ENCODE measurements around the gene CALD1.

Gene CALD1

GRCh38 chr7:134891696-134892678 is 112.6 kb downstream of the CALD1 start:
- peak overlapping the region; percentile 53 to 72 for H3K4me3 ChIP-seq (ENCODE audit: low read length in 2 of 2)
- H3K27ac ChIP-seq (ENCODE audit: low read length), result peak overlapping the region; percentile 77
- no peaks in the 10 kb centered on the region for H3K27me3 ChIP-seq (ENCODE audit: control insufficient read depth in 1 of 2, insufficient read depth in 2 of 2, low read length in 2 of 2)
- H3K4me1 ChIP-seq (ENCODE audit: control insufficient read depth, insufficient read depth, low read length), result peaks cover 46% of the 10 kb centered on the region
- peaks cover 0 to 3% of the 10 kb centered on the region in 2 donors for H3K9me3 ChIP-seq (ENCODE audit: control insufficient read depth in 2 of 2, low read length in 2 of 2)
- peak overlapping the region; percentile 38 to 53 for H3K9ac ChIP-seq (ENCODE audit: low read length in 2 of 2)
- H3K36me3 ChIP-seq (ENCODE audit: control insufficient read depth in 2 of 2, insufficient read depth in 2 of 2, low read length in 2 of 2), result peaks cover 11 to 28% of the 10 kb centered on the region in 2 donors

- H3K27ac ChIP-seq (ENCODE audit: low read length), result peak overlapping the region; percentile 77
- no peaks in the 10 kb centered on the region for H3K27me3 ChIP-seq (ENCODE audit: control insufficient read depth in 1 of 2, insufficient read depth in 2 of 2, low read length in 2 of 2)
- H3K36me3 ChIP-seq (ENCODE audit: control insufficient read depth in 2 of 2, insufficient read depth in 2 of 2, low read length in 2 of 2), result peaks cover 11 to 23% of the 10 kb centered on the region in 2 donors
- peak overlapping the region; percentile 13 to 52 for H3K9ac ChIP-seq (ENCODE audit: low read length in 2 of 2)
- H3K4me3 ChIP-seq (ENCODE audit: low read length in 2 of 2), result peak overlapping the region; percentile 37 to 72
- peaks cover 0 to 3% of the 10 kb centered on the region in 2 donors for H3K9me3 ChIP-seq (ENCODE audit: control insufficient read depth in 2 of 2, low read length in 2 of 2)
- peaks cover 37% of the 10 kb centered on the region for H3K4me1 ChIP-seq (ENCODE audit: control insufficient read depth, insufficient read depth, low read length)
Observed at GRCh38 chr7:134892963-134893362, 113.5 kb downstream of the CALD1 start.

GRCh38 chr7:134893920-134894319 is 114.5 kb downstream of the CALD1 start:
- H3K27ac ChIP-seq (ENCODE audit: low read length), result peak overlapping the region; percentile 77
- peaks cover 11 to 17% of the 10 kb centered on the region in 2 donors for H3K36me3 ChIP-seq (ENCODE audit: control insufficient read depth in 2 of 2, insufficient read depth in 2 of 2, low read length in 2 of 2)
- peaks cover 30% of the 10 kb centered on the region for H3K4me1 ChIP-seq (ENCODE audit: control insufficient read depth, insufficient read depth, low read length)
- no peak overlapping the region for H3K9ac ChIP-seq (ENCODE audit: low read length in 2 of 2)
- H3K27me3 ChIP-seq (ENCODE audit: control insufficient read depth in 1 of 2, insufficient read depth in 2 of 2, low read length in 2 of 2), result no peaks in the 10 kb centered on the region
- H3K4me3 ChIP-seq (ENCODE audit: low read length in 2 of 2), result no peak overlapping the region
- H3K9me3 ChIP-seq (ENCODE audit: control insufficient read depth in 2 of 2, low read length in 2 of 2), result peaks cover 0 to 3% of the 10 kb centered on the region in 2 donors

GRCh38 chr7:134894928-134895327 is 115.5 kb downstream of the CALD1 start:
- Histone ChIP-seq H3K27ac (ENCODE audit: low read length) (no peak overlapping the region), H3K36me3 (ENCODE audit: control insufficient read depth in 2 of 2, insufficient read depth in 2 of 2, low read length in 2 of 2) (peaks cover 11 to 15% of the 10 kb centered on the region in 2 donors), H3K4me3 (ENCODE audit: low read length in 2 of 2) (no peak overlapping the region), H3K4me1 (ENCODE audit: control insufficient read depth, insufficient read depth, low read length) (peaks cover 32% of the 10 kb centered on the region), H3K9ac (ENCODE audit: low read length in 2 of 2) (no peak overlapping the region), H3K9me3 (ENCODE audit: control insufficient read depth in 2 of 2, low read length in 2 of 2) (peaks cover 0 to 3% of the 10 kb centered on the region in 2 donors), H3K27me3 (ENCODE audit: control insufficient read depth in 1 of 2, insufficient read depth in 2 of 2, low read length in 2 of 2) (no peaks in the 10 kb centered on the region)

GRCh38 chr7:134896073-134896472 is 116.6 kb downstream of the CALD1 start:
- Histone ChIP-seq H3K4me1 (ENCODE audit: control insufficient read depth, insufficient read depth, low read length) (peaks cover 29% of the 10 kb centered on the region), H3K36me3 (ENCODE audit: control insufficient read depth in 2 of 2, insufficient read depth in 2 of 2, low read length in 2 of 2) (peaks cover 10 to 17% of the 10 kb centered on the region in 2 donors), H3K27me3 (ENCODE audit: control insufficient read depth in 1 of 2, insufficient read depth in 2 of 2, low read length in 2 of 2) (no peaks in the 10 kb centered on the region), H3K9me3 (ENCODE audit: control insufficient read depth in 2 of 2, low read length in 2 of 2) (peaks cover 0 to 3% of the 10 kb centered on the region in 2 donors), H3K9ac (ENCODE audit: low read length in 2 of 2) (no peak overlapping the region), H3K4me3 (ENCODE audit: low read length in 2 of 2) (no peak overlapping the region), H3K27ac (ENCODE audit: low read length) (no peak overlapping the region)

- no peak overlapping the region for H3K9ac ChIP-seq (ENCODE audit: low read length in 2 of 2)
- H3K9me3 ChIP-seq (ENCODE audit: control insufficient read depth in 2 of 2, low read length in 2 of 2), result peaks cover 0 to 3% of the 10 kb centered on the region in 2 donors
- no peak overlapping the region for H3K4me3 ChIP-seq (ENCODE audit: low read length in 2 of 2)
- H3K36me3 ChIP-seq (ENCODE audit: control insufficient read depth in 2 of 2, insufficient read depth in 2 of 2, low read length in 2 of 2), result peaks cover 9 to 24% of the 10 kb centered on the region in 2 donors
- H3K27me3 ChIP-seq (ENCODE audit: control insufficient read depth in 1 of 2, insufficient read depth in 2 of 2, low read length in 2 of 2), result no peaks in the 10 kb centered on the region
- peaks cover 26% of the 10 kb centered on the region for H3K4me1 ChIP-seq (ENCODE audit: control insufficient read depth, insufficient read depth, low read length)
- no peak overlapping the region for H3K27ac ChIP-seq (ENCODE audit: low read length)
Observed at GRCh38 chr7:134897936-134898335, 118.5 kb downstream of the CALD1 start.

GRCh38 chr7:134899729-134900128 is 120.3 kb downstream of the CALD1 start:
- H3K27ac ChIP-seq (ENCODE audit: low read length), result peak overlapping the region; percentile 65
- H3K9ac ChIP-seq (ENCODE audit: low read length in 2 of 2), result peak overlapping the region in 1 of 2 donors; percentile 22
- no peaks in the 10 kb centered on the region for H3K27me3 ChIP-seq (ENCODE audit: control insufficient read depth in 1 of 2, insufficient read depth in 2 of 2, low read length in 2 of 2)
- no peak overlapping the region for H3K4me3 ChIP-seq (ENCODE audit: low read length in 2 of 2)
- peaks cover 0 to 3% of the 10 kb centered on the region in 2 donors for H3K9me3 ChIP-seq (ENCODE audit: control insufficient read depth in 2 of 2, low read length in 2 of 2)
- peaks cover 14 to 20% of the 10 kb centered on the region in 2 donors for H3K36me3 ChIP-seq (ENCODE audit: control insufficient read depth in 2 of 2, insufficient read depth in 2 of 2, low read length in 2 of 2)
- peaks cover 41% of the 10 kb centered on the region for H3K4me1 ChIP-seq (ENCODE audit: control insufficient read depth, insufficient read depth, low read length)

GRCh38 chr7:134900166-134900982 is 120.9 kb downstream of the CALD1 start:
- Histone ChIP-seq H3K4me3 (ENCODE audit: low read length in 2 of 2) (peak overlapping the region in 1 of 2 donors; percentile 21), H3K9me3 (ENCODE audit: control insufficient read depth in 2 of 2, low read length in 2 of 2) (peaks cover 0 to 3% of the 10 kb centered on the region in 2 donors), H3K27me3 (ENCODE audit: control insufficient read depth in 1 of 2, insufficient read depth in 2 of 2, low read length in 2 of 2) (no peaks in the 10 kb centered on the region), H3K27ac (ENCODE audit: low read length) (peak overlapping the region; percentile 83), H3K36me3 (ENCODE audit: control insufficient read depth in 2 of 2, insufficient read depth in 2 of 2, low read length in 2 of 2) (peaks cover 14 to 20% of the 10 kb centered on the region in 2 donors), H3K4me1 (ENCODE audit: control insufficient read depth, insufficient read depth, low read length) (peaks cover 47% of the 10 kb centered on the region), H3K9ac (ENCODE audit: low read length in 2 of 2) (peak overlapping the region in 1 of 2 donors; percentile 17)

- no peak overlapping the region for H3K4me3 ChIP-seq (ENCODE audit: low read length in 2 of 2)
- H3K9ac ChIP-seq (ENCODE audit: low read length in 2 of 2), result peak overlapping the region; percentile 30 to 35
- peak overlapping the region; percentile 83 for H3K27ac ChIP-seq (ENCODE audit: low read length)
- peaks cover 10 to 18% of the 10 kb centered on the region in 2 donors for H3K36me3 ChIP-seq (ENCODE audit: control insufficient read depth in 2 of 2, insufficient read depth in 2 of 2, low read length in 2 of 2)
- peaks cover 0 to 2% of the 10 kb centered on the region in 2 donors for H3K9me3 ChIP-seq (ENCODE audit: control insufficient read depth in 2 of 2, low read length in 2 of 2)
- H3K4me1 ChIP-seq (ENCODE audit: control insufficient read depth, insufficient read depth, low read length), result peaks cover 52% of the 10 kb centered on the region
- no peaks in the 10 kb centered on the region for H3K27me3 ChIP-seq (ENCODE audit: control insufficient read depth in 1 of 2, insufficient read depth in 2 of 2, low read length in 2 of 2)
Observed at GRCh38 chr7:134901389-134902020, 122.1 kb downstream of the CALD1 start.

- no peaks in the 10 kb centered on the region for H3K9me3 ChIP-seq (ENCODE audit: control insufficient read depth in 2 of 2, low read length in 2 of 2)
- no peaks in the 10 kb centered on the region for H3K27me3 ChIP-seq (ENCODE audit: control insufficient read depth in 1 of 2, insufficient read depth in 2 of 2, low read length in 2 of 2)
- H3K9ac ChIP-seq (ENCODE audit: low read length in 2 of 2), result peak overlapping the region in 1 of 2 donors; percentile 6
- H3K27ac ChIP-seq (ENCODE audit: low read length), result peak overlapping the region; percentile 83
- peaks cover 7 to 18% of the 10 kb centered on the region in 2 donors for H3K36me3 ChIP-seq (ENCODE audit: control insufficient read depth in 2 of 2, insufficient read depth in 2 of 2, low read length in 2 of 2)
- H3K4me3 ChIP-seq (ENCODE audit: low read length in 2 of 2), result no peak overlapping the region
- H3K4me1 ChIP-seq (ENCODE audit: control insufficient read depth, insufficient read depth, low read length), result peaks cover 58% of the 10 kb centered on the region
Observed at GRCh38 chr7:134902058-134902457, 122.6 kb downstream of the CALD1 start.

All from stomach smooth muscle (tissue), 2 donors.